PFSK-1 (cell line): ENCODE measurements around the gene NUDCD3.

Experiments used
- FOXP2 ChIP-seq: optimal IDR thresholded peaks from 2 replicates; pipeline ENCODE3; 2011; ENCODE audit warnings: borderline replicate concordance, control low read depth, inconsistent platforms; ENCODE audit not compliant: insufficient read depth; ENCODE audit errors: extremely low read length, extremely low read depth
- POLR2AphosphoS5 ChIP-seq: IDR thresholded peaks from 2 replicates; pipeline ENCODE4 v1.6.1; 2012; ENCODE audit warnings: low read depth, mild to moderate bottlenecking, control low read depth, low read length, moderate library complexity
- SIN3A ChIP-seq: IDR thresholded peaks from 2 replicates; pipeline ENCODE4 v1.6.1; 2012; ENCODE audit warnings: mild to moderate bottlenecking, low read length, moderate library complexity, borderline replicate concordance; ENCODE audit not compliant: insufficient read depth
- TAF1 ChIP-seq: IDR thresholded peaks from 2 replicates; pipeline ENCODE4 v1.6.1; 2012; ENCODE audit warnings: low read length, control low read depth, borderline replicate concordance; ENCODE audit not compliant: insufficient read depth
- TF ChIP-seq, protein P1 (sequence below), 2 experiments: IDR thresholded peaks; 2 replicates each; pipeline versions ENCODE4 v1.6.1 to v1.8.0; 2011 to 2012; ENCODE audit warnings: low read depth in 2 of 2, low read length in 2 of 2, control low read depth in 1 of 2, inconsistent platforms in 1 of 2, mild to moderate bottlenecking in 1 of 2, moderate library complexity in 1 of 2; ENCODE audit not compliant: insufficient read depth in 1 of 2

DNA sequence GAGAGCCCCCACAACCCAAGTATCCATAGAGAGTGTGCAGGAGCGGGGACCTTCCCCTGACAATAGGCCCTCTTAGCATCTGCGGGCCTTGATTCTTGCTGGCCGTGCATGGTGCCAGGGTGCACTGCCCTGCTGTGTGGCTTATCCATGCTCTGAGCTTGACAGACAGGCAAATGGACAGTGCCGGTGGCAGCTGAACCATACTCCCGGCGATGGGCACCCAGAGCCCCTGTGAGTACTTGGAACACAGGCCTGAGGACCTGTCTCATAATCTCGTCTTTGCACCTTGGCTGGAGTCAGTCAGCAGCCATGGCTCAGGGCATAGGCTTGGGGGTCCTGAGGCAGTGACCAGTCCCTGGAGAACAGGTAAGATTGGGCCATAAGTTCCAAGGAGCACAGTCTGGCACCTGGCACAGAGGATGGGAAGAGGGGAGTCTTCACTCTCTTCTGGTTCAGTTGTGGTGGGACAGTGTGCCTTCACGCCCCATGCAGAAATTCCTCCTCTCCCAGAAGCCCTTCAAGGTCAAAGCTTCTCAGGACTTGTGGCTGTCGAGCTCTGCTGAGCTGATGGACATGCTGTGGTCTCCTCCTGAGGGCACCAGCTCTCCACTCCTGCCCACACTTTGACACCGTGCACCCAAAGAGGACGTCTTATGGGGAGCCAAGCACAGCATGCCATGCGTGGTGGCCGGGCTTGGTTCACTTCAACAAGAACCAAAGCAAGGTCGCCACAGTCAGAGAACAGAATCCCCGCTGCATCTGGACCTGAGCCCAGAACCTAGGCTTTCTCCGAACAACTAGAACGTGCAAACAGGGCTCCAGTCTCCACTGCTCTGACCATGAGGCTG lies 105.6 kb downstream of the NUDCD3 start:
- TF ChIP-seq SIN3A (no peak), POLR2AphosphoS5 (no peak), TAF1 (no peak), FOXP2 (no peak)
- TF ChIP-seq, protein P1, sequence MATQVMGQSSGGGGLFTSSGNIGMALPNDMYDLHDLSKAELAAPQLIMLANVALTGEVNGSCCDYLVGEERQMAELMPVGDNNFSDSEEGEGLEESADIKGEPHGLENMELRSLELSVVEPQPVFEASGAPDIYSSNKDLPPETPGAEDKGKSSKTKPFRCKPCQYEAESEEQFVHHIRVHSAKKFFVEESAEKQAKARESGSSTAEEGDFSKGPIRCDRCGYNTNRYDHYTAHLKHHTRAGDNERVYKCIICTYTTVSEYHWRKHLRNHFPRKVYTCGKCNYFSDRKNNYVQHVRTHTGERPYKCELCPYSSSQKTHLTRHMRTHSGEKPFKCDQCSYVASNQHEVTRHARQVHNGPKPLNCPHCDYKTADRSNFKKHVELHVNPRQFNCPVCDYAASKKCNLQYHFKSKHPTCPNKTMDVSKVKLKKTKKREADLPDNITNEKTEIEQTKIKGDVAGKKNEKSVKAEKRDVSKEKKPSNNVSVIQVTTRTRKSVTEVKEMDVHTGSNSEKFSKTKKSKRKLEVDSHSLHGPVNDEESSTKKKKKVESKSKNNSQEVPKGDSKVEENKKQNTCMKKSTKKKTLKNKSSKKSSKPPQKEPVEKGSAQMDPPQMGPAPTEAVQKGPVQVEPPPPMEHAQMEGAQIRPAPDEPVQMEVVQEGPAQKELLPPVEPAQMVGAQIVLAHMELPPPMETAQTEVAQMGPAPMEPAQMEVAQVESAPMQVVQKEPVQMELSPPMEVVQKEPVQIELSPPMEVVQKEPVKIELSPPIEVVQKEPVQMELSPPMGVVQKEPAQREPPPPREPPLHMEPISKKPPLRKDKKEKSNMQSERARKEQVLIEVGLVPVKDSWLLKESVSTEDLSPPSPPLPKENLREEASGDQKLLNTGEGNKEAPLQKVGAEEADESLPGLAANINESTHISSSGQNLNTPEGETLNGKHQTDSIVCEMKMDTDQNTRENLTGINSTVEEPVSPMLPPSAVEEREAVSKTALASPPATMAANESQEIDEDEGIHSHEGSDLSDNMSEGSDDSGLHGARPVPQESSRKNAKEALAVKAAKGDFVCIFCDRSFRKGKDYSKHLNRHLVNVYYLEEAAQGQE (IDR thresholded peaks at IDR 0.05; ENCODE audit: insufficient read depth in 1 of 2, low read depth in 2 of 2, low read length in 2 of 2) = no peak
